K562 (cell line): ENCODE measurements around the gene CERS6. TPM values are rescaled to one million over a fixed set of nuclear protein-coding genes. Genes with fewer than 3 reads are reported as not detected.

Source experiments
- ADNP ChIP-seq: fragments of 200-800 bp; sonication (Bioruptor generic); IDR thresholded peaks from 2 replicates; pipeline ENCODE4 v1.6.1; 2016; ENCODE audit warnings: missing genetic modification characterization, missing compliant biosample characterization
- ELF2 ChIP-seq: fragments of 250-450 bp; sonication (Bioruptor Pico); IDR thresholded peaks from 2 replicates; pipeline ENCODE4 v1.5.0; 2021; ENCODE audit warnings: mild to moderate bottlenecking
- EP300 ChIP-seq: IDR thresholded peaks from 2 replicates; pipeline ENCODE4 v1.6.1; 2012; ENCODE audit warnings: low read length, improper control_type of control experiment
- EWSR1 ChIP-seq: fragments of 450-650 bp; IDR thresholded peaks from 2 replicates; pipeline ENCODE4 v1.6.1; 2018; ENCODE audit warnings: borderline replicate concordance, mild to moderate bottlenecking, low read depth, moderate library complexity; ENCODE audit not compliant: partially characterized antibody
- FOXK1 ChIP-seq: sonication (generic); formaldehyde crosslinking; IDR thresholded peaks from 2 replicates; pipeline ENCODE4 v1.8.0; 2022; ENCODE audit warnings: missing genetic modification reagents, mild to moderate bottlenecking, borderline replicate concordance
- HMGN3 ChIP-seq: IDR thresholded peaks from 2 replicates; pipeline ENCODE4 v1.6.1; 2011; ENCODE audit warnings: borderline replicate concordance, low read depth, mild to moderate bottlenecking, mixed read lengths, low read length; ENCODE audit not compliant: insufficient read length; ENCODE audit errors: extremely low read depth
- KDM1A ChIP-seq, 2 experiments: fragments of 450-650 bp; IDR thresholded peaks; 2 replicates each; pipeline ENCODE4 v1.6.1; 2016; ENCODE audit warnings: mild to moderate bottlenecking in 2 of 2
- KDM5B ChIP-seq: fragments of 200-600 bp; sonication (generic); IDR thresholded peaks from 2 replicates; pipeline ENCODE4 v1.6.1; 2012; ENCODE audit warnings: low read depth, mild to moderate bottlenecking, moderate library complexity, low read length, control low read depth, inconsistent platforms; ENCODE audit not compliant: insufficient replicate concordance
- LARP7 ChIP-seq: fragments of 450-650 bp; IDR thresholded peaks from 2 replicates; pipeline ENCODE4 v1.6.1; 2016
- PHB2 ChIP-seq: fragments of 450-650 bp; IDR thresholded peaks from 2 replicates; pipeline ENCODE4 v1.6.1; 2017; ENCODE audit warnings: low read depth
- PRPF4 ChIP-seq: fragments of 200-400 bp; formaldehyde crosslinking; IDR thresholded peaks from one replicate; pipeline ENCODE4 v1.6.1; 2017; ENCODE audit warnings: low read length, low read depth, mild to moderate bottlenecking; ENCODE audit not compliant: insufficient read depth, poor library complexity, severe bottlenecking
- RBM34 ChIP-seq: fragments of 200-400 bp; formaldehyde crosslinking; IDR thresholded peaks from 2 replicates; pipeline ENCODE4 v1.6.1; 2018; ENCODE audit warnings: low read length, borderline replicate concordance; ENCODE audit not compliant: insufficient read depth
- SMARCA4 ChIP-seq: fragments of 450-650 bp; IDR thresholded peaks from 2 replicates; pipeline ENCODE4 v1.6.1; 2016
- SNRNP70 ChIP-seq: fragments of 200-400 bp; formaldehyde crosslinking; optimal IDR thresholded peaks from 2 replicates; pipeline ENCODE3; 2017; ENCODE audit warnings: low read depth, low read length
- SREBF2 ChIP-seq: sonication (generic); formaldehyde crosslinking; IDR thresholded peaks from 2 replicates; pipeline ENCODE4 v1.4.0; 2020; ENCODE audit warnings: mild to moderate bottlenecking, missing genetic modification reagents
- TRIM24 ChIP-seq, 2 experiments: fragments of 450-650 bp; IDR thresholded peaks; 2 replicates each; pipeline ENCODE4 v1.6.1; 2016
- ZFX ChIP-seq: sonication (generic); formaldehyde crosslinking; IDR thresholded peaks from 2 replicates; pipeline ENCODE4 v1.8.0; 2022; ENCODE audit warnings: mild to moderate bottlenecking, missing genetic modification reagents, moderate library complexity
- ZNF197 ChIP-seq: fragments of 200-800 bp; sonication (Bioruptor generic); IDR thresholded peaks from 2 replicates; pipeline ENCODE4 v1.6.1; 2016; ENCODE audit warnings: low read depth, missing genetic modification characterization, missing compliant biosample characterization
- ZNF583 ChIP-seq: fragments of 250-450 bp; sonication (Bioruptor Pico); IDR thresholded peaks from 2 replicates; pipeline ENCODE4 v1.4.0; 2020
- ZNF707 ChIP-seq: fragments of 250-450 bp; sonication (Bioruptor Pico); conservative IDR thresholded peaks from 2 replicates; pipeline ENCODE4 v1.8.0; 2022; ENCODE audit warnings: inconsistent platforms, mild to moderate bottlenecking, moderate library complexity
- ZNF830 ChIP-seq: fragments of 250-450 bp; sonication (Bioruptor Pico); IDR thresholded peaks from 2 replicates; pipeline ENCODE4 v1.5.0; 2021; ENCODE audit warnings: mild to moderate bottlenecking
- polyA plus RNA-seq, 8 experiments: library from polyadenylated mRNA; depleted of rRNA in 4 of 8; stranded (reverse) in 5 of 8; unstranded in 3 of 8; fragments of >200 nt; fragmentation: Nextera tagmentation in 2 of 8; fragmentation: Illumina TruSeq in 1 of 8; extraction: Ambion mirVana in 2 of 8; extraction: Trizol in 1 of 8; gene quantifications; 2 replicates each; pipeline versions ENCODE4 v1.2.1 to v1.2.3, GENCODE V29; 2011 to 2014; ENCODE audit warnings: inconsistent platforms in 1 of 8, missing spikeins in 1 of 8
- total RNA-seq, 7 experiments: library from RNA; depleted of rRNA in 6 of 7; stranded (reverse); fragments of >200 nt in 6 of 7; fragmentation: Illumina TruSeq in 2 of 7; extraction: Trizol in 2 of 7; gene quantifications; 2 replicates each; pipeline versions ENCODE4 v1.2.1 to v1.2.3, GENCODE V29; 2011 to 2021; ENCODE audit warnings: low replicate concordance in 1 of 7
- TF ChIP-seq, protein P1 (sequence below): fragments of 250-450 bp; sonication (Bioruptor Pico); IDR thresholded peaks from 2 replicates; pipeline ENCODE4 v1.5.0; 2022; ENCODE audit warnings: mild to moderate bottlenecking
- TF ChIP-seq, protein P2 (sequence below): fragments of 450-650 bp; formaldehyde crosslinking; IDR thresholded peaks from 2 replicates; pipeline ENCODE4 v1.4.0; 2022; ENCODE audit warnings: mild to moderate bottlenecking, moderate library complexity
- TF ChIP-seq, protein P3 (sequence below): fragments of 450-650 bp; conservative IDR thresholded peaks from 2 replicates; pipeline ENCODE4 v1.6.1; 2016; ENCODE audit warnings: missing genetic modification characterization, low read depth, mild to moderate bottlenecking, missing compliant biosample characterization, moderate library complexity

The CERS6 gene
- total and polyA plus RNA-seq, 9 of the 15 experiments (the other 6 are each of a cell fraction or from before 2014, with no cell fraction given), result 1.6 to 13.6 (median 11.4) TPM

DNA sequence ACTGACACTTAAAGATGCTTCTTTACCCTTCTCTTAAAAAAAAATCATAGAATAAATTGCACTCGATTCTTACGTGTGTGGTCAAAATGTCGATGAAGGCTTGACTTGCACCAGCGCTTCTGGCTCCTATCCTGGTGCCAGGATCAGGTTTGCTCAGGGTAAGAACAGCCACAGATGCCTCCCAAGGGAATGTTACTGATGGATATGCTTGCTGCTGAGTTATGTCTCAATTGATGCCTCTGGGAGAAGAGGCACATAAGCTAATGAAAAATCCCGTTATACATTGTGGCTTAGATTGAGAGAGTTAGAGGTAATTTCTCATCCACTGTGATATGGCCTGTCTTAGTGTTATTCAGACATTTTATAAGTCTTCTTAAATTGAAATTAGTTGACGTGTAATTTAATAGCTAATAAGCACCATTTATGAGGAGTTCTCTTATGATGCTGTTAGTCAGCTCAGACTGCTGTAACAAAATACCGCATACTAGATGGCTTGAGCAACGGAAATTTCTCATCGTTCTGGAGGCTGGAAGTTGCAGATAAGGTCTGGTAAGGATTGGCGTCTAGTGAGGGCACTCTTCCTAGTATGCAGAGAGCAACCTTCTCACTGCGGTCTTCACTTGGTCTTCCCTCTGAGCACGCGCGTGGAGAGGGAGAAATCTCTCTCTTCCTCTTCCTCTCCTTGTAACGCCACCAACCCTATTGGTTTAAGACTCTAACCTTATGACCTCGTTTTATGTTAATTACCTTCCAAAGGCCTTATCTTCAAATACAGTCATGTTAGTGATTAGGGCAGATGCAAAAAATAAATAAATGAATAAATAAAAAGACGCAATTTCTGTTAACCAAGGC lies 229.8 kb downstream of the CERS6 start (continued):
- no peak for TF ChIP-seq ELF2
- TF ChIP-seq ZNF707, result no peak
- no peak for TF ChIP-seq SREBF2 (CRISPR knock-in tag)
- no peak for TF ChIP-seq ZFX (CRISPR knock-in tag)
- TF ChIP-seq ADNP, result no peak
- peak; percentile 91 for TF ChIP-seq EP300
- TF ChIP-seq EWSR1, result no peak
- TF ChIP-seq LARP7, result no peak
- no peak for TF ChIP-seq ZNF830
- TF ChIP-seq, protein P1, sequence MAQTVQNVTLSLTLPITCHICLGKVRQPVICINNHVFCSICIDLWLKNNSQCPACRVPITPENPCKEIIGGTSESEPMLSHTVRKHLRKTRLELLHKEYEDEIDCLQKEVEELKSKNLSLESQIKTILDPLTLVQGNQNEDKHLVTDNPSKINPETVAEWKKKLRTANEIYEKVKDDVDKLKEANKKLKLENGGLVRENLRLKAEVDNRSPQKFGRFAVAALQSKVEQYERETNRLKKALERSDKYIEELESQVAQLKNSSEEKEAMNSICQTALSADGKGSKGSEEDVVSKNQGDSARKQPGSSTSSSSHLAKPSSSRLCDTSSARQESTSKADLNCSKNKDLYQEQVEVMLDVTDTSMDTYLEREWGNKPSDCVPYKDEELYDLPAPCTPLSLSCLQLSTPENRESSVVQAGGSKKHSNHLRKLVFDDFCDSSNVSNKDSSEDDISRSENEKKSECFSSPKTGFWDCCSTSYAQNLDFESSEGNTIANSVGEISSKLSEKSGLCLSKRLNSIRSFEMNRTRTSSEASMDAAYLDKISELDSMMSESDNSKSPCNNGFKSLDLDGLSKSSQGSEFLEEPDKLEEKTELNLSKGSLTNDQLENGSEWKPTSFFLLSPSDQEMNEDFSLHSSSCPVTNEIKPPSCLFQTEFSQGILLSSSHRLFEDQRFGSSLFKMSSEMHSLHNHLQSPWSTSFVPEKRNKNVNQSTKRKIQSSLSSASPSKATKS (CRISPR knock-in tag), result no peak
- no peak for TF ChIP-seq HMGN3
- no peak for TF ChIP-seq SNRNP70
- no peak for TF ChIP-seq PHB2
- TF ChIP-seq KDM1A (IDR thresholded peaks at IDR 0.05), result 0 out of 4 replicates have a peak, but pooled peaks of 1 of the 2 experiments have one; percentile 12
- no peak for TF ChIP-seq KDM5B
- TF ChIP-seq, protein P2, sequence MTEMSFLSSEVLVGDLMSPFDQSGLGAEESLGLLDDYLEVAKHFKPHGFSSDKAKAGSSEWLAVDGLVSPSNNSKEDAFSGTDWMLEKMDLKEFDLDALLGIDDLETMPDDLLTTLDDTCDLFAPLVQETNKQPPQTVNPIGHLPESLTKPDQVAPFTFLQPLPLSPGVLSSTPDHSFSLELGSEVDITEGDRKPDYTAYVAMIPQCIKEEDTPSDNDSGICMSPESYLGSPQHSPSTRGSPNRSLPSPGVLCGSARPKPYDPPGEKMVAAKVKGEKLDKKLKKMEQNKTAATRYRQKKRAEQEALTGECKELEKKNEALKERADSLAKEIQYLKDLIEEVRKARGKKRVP, result no peak
- TF ChIP-seq TRIM24 (IDR thresholded peaks at IDR 0.05), result peak; percentile 81 to 87
- TF ChIP-seq PRPF4, result no peak
- TF ChIP-seq ZNF583 (CRISPR knock-in tag), result no peak
- no peak; the same call in 1 of the 2 replicates for TF ChIP-seq ZNF197
- TF ChIP-seq, protein P3, sequence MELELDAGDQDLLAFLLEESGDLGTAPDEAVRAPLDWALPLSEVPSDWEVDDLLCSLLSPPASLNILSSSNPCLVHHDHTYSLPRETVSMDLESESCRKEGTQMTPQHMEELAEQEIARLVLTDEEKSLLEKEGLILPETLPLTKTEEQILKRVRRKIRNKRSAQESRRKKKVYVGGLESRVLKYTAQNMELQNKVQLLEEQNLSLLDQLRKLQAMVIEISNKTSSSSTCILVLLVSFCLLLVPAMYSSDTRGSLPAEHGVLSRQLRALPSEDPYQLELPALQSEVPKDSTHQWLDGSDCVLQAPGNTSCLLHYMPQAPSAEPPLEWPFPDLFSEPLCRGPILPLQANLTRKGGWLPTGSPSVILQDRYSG (tag), result no peak
- TF ChIP-seq RBM34, result no peak
- TF ChIP-seq FOXK1, result no peak
- peak; percentile 89 for TF ChIP-seq SMARCA4
